Astrocyte (in vitro differentiated cells and primary cell): ENCODE measurements around the gene PRKCE. TPM values are rescaled to one million over a fixed set of nuclear protein-coding genes. Genes with fewer than 3 reads are reported as not detected.

Experiments
- DNase-seq: peaks from one replicate; pipeline ENCODE4 v3.0.0-alpha.2; 2010; ENCODE audit warnings: low read depth
- FAIRE-seq: peaks from 2 replicates; lab custom pipeline; 2011; peaks lifted over from hg19 to GRCh38; lab: Jason Lieb, UNC
- H2AFZ ChIP-seq: 2 replicates; pipeline ENCODE4 v1.6.0; 2012; ENCODE audit warnings: low read depth, low read length, inconsistent platforms
- H3K27ac ChIP-seq: 2 replicates; pipeline ENCODE4 v1.5.1; 2011; ENCODE audit warnings: low read depth, low read length, inconsistent platforms
- H3K27me3 ChIP-seq: 2 replicates; pipeline ENCODE4 v1.6.0; 2011; ENCODE audit warnings: low read length, inconsistent platforms; ENCODE audit not compliant: insufficient read depth
- H3K36me3 ChIP-seq: 2 replicates; pipeline ENCODE4 v1.5.1; 2011; ENCODE audit warnings: low read length, inconsistent platforms; ENCODE audit not compliant: insufficient read depth
- H3K4me1 ChIP-seq: 2 replicates; pipeline ENCODE4 v1.5.1; 2011; ENCODE audit warnings: low read length, inconsistent platforms; ENCODE audit not compliant: insufficient read depth
- H3K4me2 ChIP-seq: 2 replicates; pipeline ENCODE4 v1.6.0; 2012; ENCODE audit warnings: low read length, inconsistent platforms
- H3K4me3 ChIP-seq: 2 replicates; pipeline ENCODE4 v1.5.1; 2011; ENCODE audit warnings: low read depth, mild to moderate bottlenecking, low read length, inconsistent platforms; ENCODE audit not compliant: insufficient read depth
- H3K79me2 ChIP-seq: 2 replicates; pipeline ENCODE4 v1.6.0; 2012; ENCODE audit warnings: mild to moderate bottlenecking, low read length, inconsistent platforms; ENCODE audit not compliant: insufficient read depth
- H3K9ac ChIP-seq: 2 replicates; pipeline ENCODE4 v1.6.0; 2012; ENCODE audit warnings: mild to moderate bottlenecking, low read length, inconsistent platforms
- H3K9me3 ChIP-seq: 2 replicates; pipeline ENCODE4 v1.5.1; 2012; ENCODE audit warnings: low read depth, mild to moderate bottlenecking, low read length, inconsistent platforms; ENCODE audit not compliant: insufficient read depth
- H4K20me1 ChIP-seq: 2 replicates; pipeline ENCODE4 v1.6.0; 2012; ENCODE audit warnings: low read length, inconsistent platforms; ENCODE audit not compliant: insufficient read depth
- H3K27ac Mint-ChIP-seq: one replicate; pipeline ENCODE4 v1.8.0; 2021; ENCODE audit warnings: mild to moderate bottlenecking, mixed read lengths; ENCODE audit not compliant: unreplicated experiment
- H3K27me3 Mint-ChIP-seq: one replicate; pipeline ENCODE4 v1.8.0; 2021; ENCODE audit warnings: low read depth, mixed read lengths; ENCODE audit not compliant: unreplicated experiment
- H3K36me3 Mint-ChIP-seq: one replicate; pipeline ENCODE4 v1.8.0; 2021; ENCODE audit warnings: low read depth, mixed read lengths; ENCODE audit not compliant: unreplicated experiment
- H3K4me1 Mint-ChIP-seq: one replicate; pipeline ENCODE4 v1.8.0; 2021; ENCODE audit warnings: low read depth, mixed read lengths; ENCODE audit not compliant: unreplicated experiment
- H3K4me3 Mint-ChIP-seq: one replicate; pipeline ENCODE4 v1.8.0; 2021; ENCODE audit warnings: mild to moderate bottlenecking, moderate library complexity, mixed read lengths; ENCODE audit not compliant: unreplicated experiment
- H3K9me3 Mint-ChIP-seq: one replicate; pipeline ENCODE4 v1.8.0; 2021; ENCODE audit warnings: mild to moderate bottlenecking, mixed read lengths; ENCODE audit not compliant: unreplicated experiment
- EZH2 ChIP-seq: IDR thresholded peaks from 2 replicates; pipeline ENCODE4 v1.6.1; 2012; ENCODE audit warnings: mild to moderate bottlenecking, low read length, inconsistent platforms; ENCODE audit not compliant: insufficient read depth
- total RNA-seq: library from RNA; stranded (reverse); gene quantifications from 2 replicates; pipeline ENCODE4 v1.2.1, GENCODE V29; 2021
- TF ChIP-seq, protein P1 (sequence below): IDR thresholded peaks from 2 replicates; pipeline ENCODE4 v1.5.1; 2011; ENCODE audit warnings: low read depth, mild to moderate bottlenecking, inconsistent platforms, low read length, moderate library complexity; ENCODE audit not compliant: insufficient read depth

Gene PRKCE
- total RNA-seq, 1 donor from 2014 or later, result 12.8 TPM

DNA sequence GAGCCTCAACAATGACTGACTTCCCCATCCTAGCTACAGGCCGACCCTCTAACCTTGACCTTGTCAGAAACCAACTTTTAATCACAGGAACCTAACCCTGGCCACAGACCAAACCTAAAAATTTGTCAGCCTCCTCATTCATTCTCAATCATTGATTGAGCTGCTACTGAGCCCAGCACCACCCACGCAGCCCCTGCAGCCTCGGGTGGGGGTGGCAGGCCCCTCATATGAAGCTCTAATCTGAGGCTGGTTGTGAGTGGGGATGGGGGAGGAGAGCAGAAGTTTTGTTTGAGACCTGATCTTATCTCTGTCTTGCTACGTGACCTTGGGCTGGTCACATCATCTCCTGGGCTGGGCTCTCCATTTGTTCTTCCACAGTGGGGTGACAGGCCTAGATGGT lies 546.2 kb downstream of the PRKCE start:
- Histone ChIP-seq H4K20me1 (no peaks in the 10 kb centered on the region), H3K27me3 (no peaks in the 10 kb centered on the region), H3K9ac (no peak overlapping the region), H3K27ac (no peak overlapping the region), H3K4me3 (no peak overlapping the region), H2AFZ (no peak overlapping the region), H3K4me2 (no peak overlapping the region), H3K9me3 (peaks cover 2% of the 10 kb centered on the region), H3K79me2 (no peaks in the 10 kb centered on the region), H3K36me3 (no peaks in the 10 kb centered on the region), H3K4me1 (no peaks in the 10 kb centered on the region)
- H3K27ac Mint-ChIP-seq, result peak overlapping the region; percentile 77
- H3K9me3 Mint-ChIP-seq, result peaks cover 13% of the 10 kb centered on the region
- FAIRE-seq (no peak), DNase-seq (no peak)
- H3K4me1 Mint-ChIP-seq, result peaks cover 11% of the 10 kb centered on the region
- TF ChIP-seq, protein P1, sequence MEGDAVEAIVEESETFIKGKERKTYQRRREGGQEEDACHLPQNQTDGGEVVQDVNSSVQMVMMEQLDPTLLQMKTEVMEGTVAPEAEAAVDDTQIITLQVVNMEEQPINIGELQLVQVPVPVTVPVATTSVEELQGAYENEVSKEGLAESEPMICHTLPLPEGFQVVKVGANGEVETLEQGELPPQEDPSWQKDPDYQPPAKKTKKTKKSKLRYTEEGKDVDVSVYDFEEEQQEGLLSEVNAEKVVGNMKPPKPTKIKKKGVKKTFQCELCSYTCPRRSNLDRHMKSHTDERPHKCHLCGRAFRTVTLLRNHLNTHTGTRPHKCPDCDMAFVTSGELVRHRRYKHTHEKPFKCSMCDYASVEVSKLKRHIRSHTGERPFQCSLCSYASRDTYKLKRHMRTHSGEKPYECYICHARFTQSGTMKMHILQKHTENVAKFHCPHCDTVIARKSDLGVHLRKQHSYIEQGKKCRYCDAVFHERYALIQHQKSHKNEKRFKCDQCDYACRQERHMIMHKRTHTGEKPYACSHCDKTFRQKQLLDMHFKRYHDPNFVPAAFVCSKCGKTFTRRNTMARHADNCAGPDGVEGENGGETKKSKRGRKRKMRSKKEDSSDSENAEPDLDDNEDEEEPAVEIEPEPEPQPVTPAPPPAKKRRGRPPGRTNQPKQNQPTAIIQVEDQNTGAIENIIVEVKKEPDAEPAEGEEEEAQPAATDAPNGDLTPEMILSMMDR, result no peak
- no peak for TF ChIP-seq EZH2
- H3K4me3 Mint-ChIP-seq, result no peak overlapping the region
- H3K27me3 Mint-ChIP-seq, result peaks cover 14% of the 10 kb centered on the region
- no peaks in the 10 kb centered on the region for H3K36me3 Mint-ChIP-seq

DNA sequence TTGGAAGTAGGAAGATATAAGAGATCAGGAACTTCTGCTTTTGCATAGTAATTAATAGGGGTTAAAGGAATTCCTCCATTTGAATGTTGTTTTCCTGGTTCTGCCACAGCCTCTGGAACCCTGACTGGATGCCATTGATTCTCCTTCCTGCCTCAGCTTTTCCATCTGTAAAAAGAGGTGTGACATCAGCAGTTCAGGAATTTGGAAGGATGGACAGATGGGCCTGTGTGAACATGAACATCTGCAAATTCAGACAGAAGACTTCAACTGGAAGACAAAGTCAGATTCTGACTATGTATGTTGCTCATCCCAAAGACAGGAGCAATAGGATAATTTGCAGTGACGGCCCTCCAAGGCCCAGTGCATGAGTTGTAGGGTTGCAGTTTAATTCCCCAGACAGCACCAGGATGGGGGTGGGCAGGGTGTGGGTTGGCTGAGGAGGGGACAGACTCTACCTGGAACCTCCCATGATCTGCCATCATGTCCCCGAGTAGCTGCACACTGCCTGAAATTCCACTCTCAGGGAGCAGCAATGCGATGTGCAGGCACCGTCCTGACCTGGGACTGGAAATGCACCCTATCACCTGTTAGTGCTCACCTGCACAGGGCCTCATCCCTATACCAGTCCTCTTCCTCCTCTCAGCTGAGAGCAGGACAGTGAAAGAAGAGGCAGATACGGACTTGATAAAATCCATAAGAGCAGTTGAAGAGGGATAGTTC lies 546.8 kb downstream of the PRKCE start:
- DNase-seq, result no peak
- Mint-ChIP-seq H3K9me3 (peaks cover 16% of the 10 kb centered on the region), H3K4me1 (peaks cover 11% of the 10 kb centered on the region), H3K27me3 (peaks cover 17% of the 10 kb centered on the region), H3K36me3 (no peaks in the 10 kb centered on the region), H3K4me3 (no peak overlapping the region), H3K27ac (no peak overlapping the region)
- H3K4me3 ChIP-seq, result no peak overlapping the region
- H3K4me2 ChIP-seq, result no peak overlapping the region
- H3K79me2 ChIP-seq, result no peaks in the 10 kb centered on the region
- peaks cover 2% of the 10 kb centered on the region for H3K9me3 ChIP-seq
- TF ChIP-seq, protein P1, result no peak
- TF ChIP-seq EZH2, result no peak
- H4K20me1 ChIP-seq, result no peaks in the 10 kb centered on the region
- no peaks in the 10 kb centered on the region for H3K27me3 ChIP-seq
- H2AFZ ChIP-seq, result no peak overlapping the region
- H3K9ac ChIP-seq, result no peak overlapping the region
- no peak overlapping the region for H3K27ac ChIP-seq
- no peak for FAIRE-seq
- no peaks in the 10 kb centered on the region for H3K36me3 ChIP-seq
- H3K4me1 ChIP-seq, result no peaks in the 10 kb centered on the region

DNA sequence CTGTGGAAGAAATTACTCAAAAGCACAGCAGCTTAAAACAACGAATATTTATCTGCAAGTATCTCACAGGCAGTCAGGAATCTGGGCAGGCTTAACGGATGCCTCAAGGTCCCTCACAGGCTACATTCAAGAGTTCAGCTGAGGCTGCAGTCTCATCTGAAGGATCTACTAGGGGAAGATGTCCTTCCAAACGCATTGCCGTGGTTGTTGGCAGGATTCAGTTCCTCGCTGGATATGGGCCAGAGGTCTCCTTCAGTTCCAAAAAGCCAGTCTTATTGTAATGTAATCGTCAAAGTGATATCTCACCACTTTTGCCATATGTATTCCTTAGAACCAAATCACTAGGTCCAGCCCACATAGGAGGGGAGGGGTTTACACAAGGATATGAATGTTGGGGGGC lies 547.5 kb downstream of the PRKCE start:
- Mint-ChIP-seq H3K36me3 (no peaks in the 10 kb centered on the region), H3K27ac (no peak overlapping the region), H3K4me1 (peaks cover 11% of the 10 kb centered on the region), H3K4me3 (no peak overlapping the region), H3K9me3 (peaks cover 16% of the 10 kb centered on the region), H3K27me3 (peaks cover 14% of the 10 kb centered on the region)
- H3K9me3 ChIP-seq, result peaks cover 2% of the 10 kb centered on the region
- no peak overlapping the region for H2AFZ ChIP-seq
- TF ChIP-seq, protein P1, result no peak
- TF ChIP-seq EZH2, result no peak
- no peaks in the 10 kb centered on the region for H3K4me1 ChIP-seq
- H3K27ac ChIP-seq, result no peak overlapping the region
- H3K9ac ChIP-seq, result no peak overlapping the region
- FAIRE-seq, result no peak
- H3K36me3 ChIP-seq, result no peaks in the 10 kb centered on the region
- H3K4me3 ChIP-seq, result no peak overlapping the region
- no peaks in the 10 kb centered on the region for H4K20me1 ChIP-seq
- no peaks in the 10 kb centered on the region for H3K27me3 ChIP-seq
- H3K79me2 ChIP-seq, result no peaks in the 10 kb centered on the region
- no peak overlapping the region for H3K4me2 ChIP-seq
- DNase-seq, result no peak
